ENCODE data around the gene RAMP3.
"Not testable (repeated sequence)": the region's sequence is repeated elsewhere in the genome, so short reads cannot be mapped to it uniquely, and the experiment has no call there.

RAMP3 gene, protein sequence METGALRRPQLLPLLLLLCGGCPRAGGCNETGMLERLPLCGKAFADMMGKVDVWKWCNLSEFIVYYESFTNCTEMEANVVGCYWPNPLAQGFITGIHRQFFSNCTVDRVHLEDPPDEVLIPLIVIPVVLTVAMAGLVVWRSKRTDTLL

DNA sequence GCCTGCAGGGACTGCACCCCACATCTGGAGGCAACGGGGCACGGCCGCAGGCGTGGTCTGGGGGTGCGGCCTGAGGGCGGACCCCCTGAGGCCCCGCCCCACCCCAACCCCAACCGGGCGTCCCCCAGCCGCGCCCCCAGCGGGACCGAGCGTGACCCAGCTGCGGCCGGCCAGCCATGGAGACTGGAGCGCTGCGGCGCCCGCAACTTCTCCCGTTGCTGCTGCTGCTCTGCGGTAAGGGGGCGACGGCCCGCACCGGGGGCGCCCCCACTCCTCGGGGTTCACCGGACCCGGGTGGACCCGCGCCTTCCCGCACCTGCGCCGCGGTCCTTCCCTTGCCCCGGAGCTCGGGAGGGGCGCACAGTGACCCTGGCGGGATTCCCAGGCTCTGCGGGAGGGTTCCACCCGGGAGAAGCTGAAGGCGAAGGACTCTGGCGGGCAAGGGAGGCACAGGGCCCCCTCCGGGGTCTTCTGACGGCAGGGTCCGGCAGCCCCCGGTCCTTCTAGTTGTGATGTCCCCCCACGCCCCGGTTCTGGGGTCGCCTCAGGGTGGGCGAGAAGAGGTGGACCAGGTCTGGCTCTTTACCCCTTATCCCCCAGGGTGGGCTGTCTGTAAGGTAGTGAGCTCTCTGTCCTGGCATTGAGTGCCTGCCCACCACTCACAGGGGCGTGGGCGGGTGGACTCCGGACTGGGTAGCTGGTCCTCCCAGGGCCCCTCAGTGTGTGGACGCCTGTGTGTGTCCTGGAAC lies at the start of gene RAMP3:
TSS of gene RAMP3 (plus strand) at position 139 of the 749 bp plus-strand sequence. CDS start at position 177, 38 bp downstream.
- no peak for DNase-seq

DNA sequence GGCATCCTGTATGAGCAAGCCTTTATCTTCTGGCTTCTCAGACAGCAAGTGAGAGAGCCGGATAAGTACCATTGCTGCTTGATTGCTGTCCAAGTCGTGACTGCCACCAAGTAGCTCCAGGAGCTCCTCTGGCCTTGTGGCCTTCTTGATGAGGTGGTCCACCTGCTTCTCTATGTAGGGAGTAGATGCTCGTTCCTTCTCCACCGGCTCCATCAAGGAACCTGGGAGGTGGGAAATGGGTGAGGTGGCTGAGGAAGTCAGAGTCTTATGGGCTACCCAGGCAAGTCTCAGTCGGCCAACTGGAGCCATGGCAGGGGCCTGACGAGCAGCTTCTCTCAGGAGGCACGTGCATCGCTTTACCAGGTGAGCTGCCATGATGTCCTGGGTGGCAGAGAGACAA lies 48.7 kb upstream of the RAMP3 start:
- no peak for DNase-seq

DNA sequence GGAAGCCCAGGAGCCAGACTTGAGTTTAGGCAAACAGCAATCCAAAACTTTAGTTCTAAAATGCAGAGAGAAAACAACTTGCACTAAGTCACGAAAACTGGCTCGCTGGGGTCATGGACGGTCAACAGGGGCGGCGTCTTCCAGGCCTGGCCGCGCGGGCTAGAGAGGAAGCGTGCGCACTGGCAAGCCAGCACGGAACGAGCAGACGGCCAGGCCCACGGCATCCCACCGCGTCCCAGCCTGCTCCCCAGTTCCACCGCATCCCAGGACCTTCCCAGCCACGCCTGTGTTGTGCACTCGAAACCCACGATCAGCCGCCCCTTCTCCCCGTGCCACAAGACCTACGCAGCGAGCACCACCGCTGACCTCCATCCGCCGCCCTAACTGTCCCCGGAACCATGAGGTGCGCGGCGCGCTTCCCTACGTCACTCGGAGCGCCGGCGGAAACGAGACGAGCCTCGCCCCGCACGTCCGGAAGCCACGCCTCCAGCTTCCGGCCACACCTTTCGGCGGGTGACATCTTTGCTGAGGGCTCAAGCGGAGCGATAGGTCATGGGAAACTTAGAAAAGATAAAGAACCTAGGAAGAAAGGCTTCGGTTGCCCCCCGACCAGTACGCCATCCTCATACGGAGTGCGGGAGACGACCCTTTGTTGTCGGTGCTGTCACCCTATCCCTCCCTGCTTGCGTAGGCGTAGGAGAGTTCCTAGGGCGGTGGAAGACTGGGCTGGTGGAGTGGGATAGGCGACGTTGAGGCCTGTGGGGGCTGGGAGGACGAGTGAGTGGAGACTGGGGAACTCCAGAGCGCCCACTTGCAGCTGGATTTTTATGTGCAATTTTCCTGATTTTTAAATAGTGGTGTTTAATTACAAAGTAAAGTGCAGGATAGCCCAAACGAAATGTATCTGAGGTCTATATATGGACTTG lies 46.0 kb upstream of the RAMP3 start, which contains the start of gene TBRG4:
TSS of gene TBRG4 (minus strand) at position 400 of the 926 bp plus-strand sequence. CDS start 2,460 bp downstream, outside the sequence.
- DNase-seq: peak; percentile 94

DNA sequence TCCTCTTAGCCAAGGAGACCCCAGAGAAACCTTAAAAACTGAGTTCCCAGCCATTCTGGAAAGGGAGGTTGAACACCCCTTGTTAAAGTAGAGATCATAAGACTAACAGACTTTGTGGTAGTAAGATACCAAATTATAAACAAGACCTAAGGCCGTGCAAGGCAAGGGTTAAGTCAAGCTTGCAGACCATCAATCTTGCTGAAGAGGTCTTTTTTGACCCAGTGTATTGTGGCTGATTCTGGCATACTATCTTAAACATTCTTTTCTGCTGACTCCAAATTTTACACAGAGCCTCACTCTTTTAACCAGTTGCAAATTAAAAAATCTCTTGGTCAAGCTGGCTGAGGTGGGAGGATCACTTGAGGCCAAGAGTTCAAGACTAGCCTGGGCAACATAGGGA lies 44.9 kb upstream of the RAMP3 start:
- DNase-seq: no peak

DNA sequence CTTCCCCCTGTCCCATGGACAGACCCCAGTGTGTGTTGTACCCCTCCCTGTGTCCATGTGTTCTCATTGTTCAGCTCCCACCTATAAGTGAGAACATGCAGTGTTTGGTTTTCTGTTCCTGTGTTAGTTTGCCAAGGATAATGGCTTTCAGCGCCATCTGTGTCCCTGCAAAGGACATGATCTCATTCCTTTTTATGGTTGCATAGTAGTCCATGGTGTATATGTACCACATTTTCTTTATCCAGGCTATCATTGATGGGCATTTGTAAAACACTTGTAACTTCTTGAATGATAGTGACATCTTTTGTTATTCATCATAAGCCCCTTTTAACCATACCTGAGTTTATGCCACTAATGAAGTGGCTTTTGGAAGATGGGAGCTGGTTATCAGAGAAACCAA lies 43.3 kb upstream of the RAMP3 start:
- DNase-seq: not testable (repeated sequence)

DNA sequence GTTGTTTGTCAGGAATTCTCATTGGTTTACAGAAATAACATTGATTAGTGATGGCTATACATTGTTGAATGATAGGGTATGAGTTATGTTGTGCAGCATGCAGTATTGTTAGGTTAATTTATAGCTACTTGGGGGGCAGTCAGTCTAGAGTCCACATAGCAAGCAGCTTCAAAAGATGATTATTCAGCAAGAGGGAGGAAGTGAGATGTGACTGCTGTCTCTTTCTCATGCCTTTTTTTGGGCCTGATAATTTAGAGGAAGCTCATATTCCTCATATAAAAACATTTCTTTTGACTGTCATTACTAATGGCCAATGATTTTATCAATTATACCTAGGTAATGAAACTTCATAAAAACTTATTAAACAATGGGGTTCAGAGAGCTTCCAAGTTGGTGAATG lies 42.7 kb upstream of the RAMP3 start:
- no peak for DNase-seq

DNA sequence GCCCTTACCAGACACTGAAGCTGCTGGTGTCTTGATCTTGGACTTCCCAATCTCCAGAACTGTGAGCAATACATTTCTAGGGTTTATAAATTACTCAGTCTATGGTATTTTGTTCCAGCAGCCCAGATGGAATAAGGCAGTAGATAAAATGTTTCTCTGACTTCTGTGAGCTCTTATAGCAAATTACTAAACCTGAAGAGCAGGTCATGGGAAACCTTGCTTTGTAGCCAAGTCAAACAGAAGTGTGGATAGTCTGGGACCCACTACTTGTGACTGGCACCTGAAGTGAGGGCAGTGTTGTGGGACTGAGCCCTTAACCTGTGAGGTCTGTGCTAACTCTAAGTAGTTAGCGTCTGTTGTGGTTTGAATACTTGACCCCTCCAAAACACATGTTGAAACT lies 41.5 kb upstream of the RAMP3 start:
- DNase-seq: no peak

DNA sequence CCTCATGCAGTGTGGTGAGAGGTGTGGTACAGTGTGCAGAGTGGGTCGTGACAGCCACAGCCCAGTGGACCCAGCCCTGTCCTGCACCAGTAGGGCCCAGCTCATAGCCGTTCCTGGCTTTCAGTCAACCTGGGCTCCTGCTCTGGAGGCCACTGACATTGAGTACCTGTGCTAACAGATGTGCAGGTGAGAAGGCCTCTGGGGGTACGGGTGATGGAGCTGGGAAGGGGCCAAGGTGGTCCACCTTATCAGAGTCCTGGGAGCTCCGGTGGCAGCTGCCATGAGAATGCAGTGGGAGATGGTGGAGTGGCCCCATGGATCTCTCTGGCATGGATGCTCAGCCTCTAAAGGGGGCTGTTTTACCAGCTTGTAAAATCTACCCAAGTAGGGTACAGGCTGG lies 40.0 kb upstream of the RAMP3 start:
- DNase-seq: no peak

DNA sequence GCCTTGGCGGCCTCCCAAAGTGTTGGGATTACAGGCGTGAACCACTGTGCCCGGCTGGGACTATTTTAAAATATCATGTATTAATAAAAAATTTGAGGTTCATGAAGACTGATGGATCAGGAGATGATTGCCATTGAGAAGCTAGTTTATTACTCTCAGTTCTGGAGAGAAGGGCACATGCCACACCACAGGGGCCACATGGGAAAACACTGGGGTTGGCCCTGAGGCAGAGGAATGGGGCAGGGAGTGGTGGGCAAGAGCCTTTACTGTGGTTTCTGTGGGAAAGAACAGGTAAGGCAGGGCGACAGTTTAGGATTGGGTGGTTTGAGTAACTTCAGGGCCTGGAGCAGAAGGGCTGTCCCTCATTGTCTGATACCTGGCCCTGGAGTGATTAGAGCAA lies 39.3 kb upstream of the RAMP3 start:
- no peak for DNase-seq

DNA sequence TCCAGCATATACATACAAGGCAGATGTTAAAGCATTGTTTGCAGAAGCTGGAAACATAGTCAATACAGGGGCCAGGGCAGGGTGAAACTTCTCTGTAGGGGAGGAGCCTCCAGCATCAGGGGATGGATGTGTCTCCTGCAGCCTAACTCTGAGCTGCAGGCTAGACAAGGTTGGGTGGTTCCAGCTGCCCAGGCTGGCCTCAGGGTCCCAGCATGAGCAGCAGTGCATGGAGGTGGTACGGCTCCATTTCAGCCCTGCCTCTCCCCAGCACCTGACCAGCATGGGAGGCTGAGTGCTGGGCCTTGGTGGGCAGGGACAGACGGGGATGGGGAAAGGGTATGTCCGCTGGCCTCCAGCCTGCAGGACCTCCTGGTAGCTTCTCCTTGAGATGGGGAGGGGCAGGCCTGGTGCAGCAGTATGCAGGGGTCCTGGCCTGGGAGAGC lies 38.7 kb upstream of the RAMP3 start:
- no peak for DNase-seq

DNA sequence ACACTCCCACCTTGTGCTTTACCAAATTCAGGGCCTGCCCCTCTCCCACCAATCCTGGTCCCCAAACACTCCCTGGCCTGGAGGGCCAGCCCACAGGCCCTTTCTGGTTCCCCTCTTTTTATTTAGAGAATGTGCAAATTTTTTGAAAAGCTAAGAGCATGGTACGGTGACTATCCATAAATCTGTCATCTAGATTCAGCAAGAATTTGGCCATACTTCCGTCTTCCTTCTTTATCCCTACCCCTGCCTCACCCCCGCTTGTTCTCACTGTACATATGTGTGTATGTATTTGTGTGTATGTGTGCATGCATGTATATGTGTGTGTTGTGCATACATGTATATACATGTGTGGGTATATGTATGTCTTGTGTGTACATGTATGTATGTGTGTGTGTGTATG lies 38.0 kb upstream of the RAMP3 start:
- no peak for DNase-seq

DNA sequence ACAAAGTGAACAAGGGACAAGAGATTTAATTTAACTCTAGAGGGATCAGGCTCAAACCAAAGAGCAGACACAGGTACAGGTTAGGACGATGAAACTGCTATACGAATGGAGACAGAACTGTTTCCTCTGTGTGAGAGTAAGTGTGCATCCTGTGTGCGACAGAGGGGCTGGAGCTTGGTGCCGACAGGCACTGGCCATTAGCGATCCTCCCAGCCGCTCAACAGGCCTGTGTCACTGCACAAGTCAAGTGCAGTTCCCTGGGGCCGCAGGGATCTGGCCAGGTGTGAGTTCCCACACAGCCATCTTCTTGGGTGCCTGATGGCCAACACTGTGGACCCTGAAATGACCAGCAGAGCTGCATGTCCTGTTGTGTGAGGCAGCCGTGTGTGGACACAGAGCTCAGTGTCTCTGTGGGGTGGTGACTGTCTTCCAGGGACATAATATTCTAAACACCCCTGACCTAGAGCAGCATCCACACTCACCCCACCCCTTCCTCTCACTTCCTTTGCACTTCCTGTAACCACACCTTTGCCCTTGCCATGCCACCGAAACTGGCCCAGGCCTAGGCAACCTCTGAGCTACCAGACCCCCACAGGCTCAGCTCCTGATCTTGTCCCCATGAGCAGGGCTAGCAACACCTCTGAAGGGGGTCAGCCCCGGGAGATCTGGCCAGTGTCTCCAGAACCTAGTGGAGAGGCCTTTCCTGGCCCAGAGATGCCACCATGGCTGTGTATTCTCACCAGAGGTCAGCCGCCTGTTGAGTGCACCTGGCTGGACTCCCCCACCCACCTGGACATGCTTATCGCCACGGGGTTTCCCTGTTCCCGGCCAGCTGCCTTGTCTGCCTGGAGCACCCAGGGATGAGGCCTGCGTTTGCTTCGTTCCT lies 34.4 kb upstream of the RAMP3 start:
- no peak for DNase-seq

DNA sequence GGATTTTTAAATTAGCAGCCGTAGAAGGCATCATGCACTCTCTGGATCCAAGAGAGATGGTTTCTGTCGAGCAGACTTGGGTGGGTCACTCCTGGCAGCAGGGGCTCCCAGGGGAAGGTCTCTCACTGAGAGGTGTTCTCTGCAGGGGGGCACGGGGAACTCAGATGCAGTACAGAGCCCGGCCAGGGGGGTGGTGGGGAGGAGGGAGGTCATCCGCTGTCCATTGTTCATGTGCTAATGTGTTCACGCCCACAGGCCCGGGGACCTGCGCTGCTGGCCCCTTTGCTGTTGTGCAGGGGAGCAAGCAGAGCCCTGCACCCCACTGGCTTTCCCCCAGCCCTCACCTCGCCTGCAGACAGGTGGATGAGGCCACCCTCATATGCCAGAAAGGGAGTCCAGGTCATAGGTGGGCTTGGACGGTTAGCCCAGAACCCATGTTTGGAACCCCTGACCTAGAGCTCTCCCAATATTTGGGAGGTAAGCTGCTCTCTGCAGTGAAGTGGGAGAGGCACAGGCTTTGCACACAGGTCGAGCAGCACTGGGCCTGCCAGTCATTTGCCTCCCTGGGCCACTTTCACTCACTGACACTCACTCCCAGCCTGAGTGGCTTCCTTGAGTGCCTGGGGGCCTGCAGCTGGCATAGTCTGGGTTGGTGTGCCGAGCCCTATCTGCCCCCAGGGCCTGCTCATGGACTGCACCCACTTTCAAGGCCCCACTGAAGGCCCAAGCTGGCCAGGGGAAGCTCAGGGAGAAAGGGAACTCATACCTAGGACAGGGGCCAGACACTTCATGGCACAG lies 33.5 kb upstream of the RAMP3 start:
- DNase-seq: no peak

DNA sequence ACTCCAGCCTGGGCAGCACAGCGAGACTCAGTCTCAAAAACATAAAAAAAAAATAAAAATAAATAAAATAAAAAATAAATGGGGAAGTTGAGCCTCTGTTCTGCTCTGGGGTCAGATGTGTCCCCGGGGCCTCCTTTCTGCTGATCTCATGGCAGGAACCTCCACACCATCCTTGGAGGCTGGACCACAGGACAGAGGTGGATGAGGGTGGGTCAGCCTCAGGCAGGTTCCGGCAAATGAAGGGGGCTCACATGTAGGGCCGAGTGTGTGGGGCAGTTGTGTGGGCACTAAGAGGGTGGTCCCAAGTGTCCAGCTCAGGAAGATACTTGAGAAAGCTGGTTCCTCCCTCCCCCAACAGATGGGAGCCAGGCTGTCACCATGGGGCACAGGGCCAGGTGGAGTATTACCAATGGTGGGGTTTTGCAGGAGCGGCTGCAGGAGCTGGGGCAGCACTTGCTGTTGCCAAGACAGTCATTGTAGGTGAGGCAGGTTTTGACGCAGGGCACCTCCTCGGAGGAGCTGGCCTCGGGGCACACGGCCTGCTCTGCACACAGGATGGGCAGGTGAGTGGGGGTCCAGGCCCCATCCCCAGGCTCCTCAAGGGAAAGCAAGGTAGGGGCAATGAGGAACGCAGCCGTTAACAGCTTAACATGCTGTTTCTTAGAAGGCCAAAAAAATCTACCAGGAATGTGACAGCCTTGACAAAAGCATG lies 32.2 kb upstream of the RAMP3 start:
- DNase-seq: no peak

DNA sequence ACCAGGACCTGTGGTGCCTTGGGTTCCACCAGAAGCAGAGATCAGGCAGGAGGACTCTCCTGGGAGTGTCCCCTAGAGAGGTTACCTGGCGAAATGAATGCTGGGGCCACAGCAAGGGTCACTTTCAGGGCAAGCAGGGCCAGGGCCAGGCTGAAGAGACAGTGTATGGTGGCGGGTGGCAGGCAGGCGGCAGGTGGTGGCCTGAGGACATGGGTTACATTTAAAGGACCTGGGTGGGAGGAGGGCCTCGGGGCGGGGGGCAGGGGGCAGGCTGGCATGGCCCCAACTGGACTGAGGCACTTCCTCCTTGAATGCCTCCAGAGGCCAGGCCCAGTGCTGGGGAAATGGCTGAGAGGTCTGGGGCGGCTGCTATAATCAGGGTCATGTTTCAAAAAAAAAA lies 31.4 kb upstream of the RAMP3 start:
- no peak for DNase-seq

DNA sequence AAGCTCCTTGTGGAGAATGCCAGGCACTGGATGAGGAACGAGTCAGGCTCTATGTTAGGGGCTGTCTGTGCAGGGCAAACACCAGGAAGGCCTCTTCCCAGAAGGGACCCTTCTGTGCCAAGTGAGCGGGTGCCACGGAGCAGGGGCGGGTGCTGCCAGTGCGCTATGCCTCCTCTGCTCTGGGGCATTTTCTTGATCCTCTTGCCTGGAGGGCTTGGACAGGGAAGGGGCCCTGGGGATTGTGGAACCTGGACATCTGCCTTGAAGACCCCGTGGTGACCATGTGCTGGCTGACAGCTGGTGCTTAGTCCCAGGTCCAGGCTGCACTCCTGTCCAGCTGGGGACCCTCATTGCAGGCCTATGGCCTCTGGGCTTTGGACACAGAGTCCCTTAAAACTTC lies 30.7 kb upstream of the RAMP3 start:
- DNase-seq: no peak

DNA sequence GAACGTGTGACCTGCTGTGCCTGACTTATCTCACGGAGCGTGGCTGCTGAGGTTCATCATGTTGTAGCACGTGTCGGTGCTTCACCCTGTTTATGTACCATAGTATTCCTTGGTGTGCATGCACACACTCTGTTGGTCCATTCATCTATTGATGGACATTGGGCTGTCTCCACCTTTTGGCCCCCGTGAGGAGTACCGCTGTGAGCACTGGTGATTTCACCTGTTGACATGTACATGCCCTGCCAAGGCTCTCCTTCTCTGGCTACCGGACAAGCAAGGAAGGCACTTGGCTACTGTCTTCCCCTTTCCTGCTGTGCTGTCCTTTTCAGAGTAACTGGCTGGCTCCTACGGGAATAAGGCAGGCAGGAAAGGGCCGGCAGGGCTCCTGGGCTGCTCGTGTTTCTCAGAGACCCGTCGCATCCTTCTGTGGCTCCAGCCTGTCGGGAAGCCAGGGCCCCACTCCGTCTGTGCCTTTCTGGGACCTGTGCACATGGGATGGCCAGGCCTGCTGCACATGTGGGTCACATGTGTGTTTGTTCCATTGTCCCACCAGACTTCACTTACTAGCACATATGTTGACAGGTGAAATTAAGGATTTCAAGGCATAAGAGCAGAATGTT lies 28.3 kb upstream of the RAMP3 start:
- DNase-seq: no peak

DNA sequence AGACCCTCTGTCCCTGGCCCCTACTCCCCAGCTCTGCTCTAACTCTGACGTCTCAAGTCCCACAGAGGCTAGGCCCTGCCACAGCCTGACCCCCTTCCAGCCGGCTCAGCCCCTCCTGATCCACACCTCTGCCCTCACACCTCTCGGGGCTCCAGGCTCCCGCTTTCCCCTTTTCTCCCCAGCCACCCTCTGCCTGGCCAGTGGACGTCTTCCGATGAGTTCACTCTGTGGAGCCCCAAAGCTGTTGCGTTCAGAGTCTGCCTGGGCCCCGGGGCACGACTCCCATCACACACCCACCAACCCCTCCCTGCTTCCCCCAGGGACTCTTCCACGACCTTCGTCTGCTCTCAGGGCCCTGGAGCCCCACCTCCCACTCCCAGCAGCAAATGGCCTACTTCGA lies 27.7 kb upstream of the RAMP3 start:
- no peak for DNase-seq

DNA sequence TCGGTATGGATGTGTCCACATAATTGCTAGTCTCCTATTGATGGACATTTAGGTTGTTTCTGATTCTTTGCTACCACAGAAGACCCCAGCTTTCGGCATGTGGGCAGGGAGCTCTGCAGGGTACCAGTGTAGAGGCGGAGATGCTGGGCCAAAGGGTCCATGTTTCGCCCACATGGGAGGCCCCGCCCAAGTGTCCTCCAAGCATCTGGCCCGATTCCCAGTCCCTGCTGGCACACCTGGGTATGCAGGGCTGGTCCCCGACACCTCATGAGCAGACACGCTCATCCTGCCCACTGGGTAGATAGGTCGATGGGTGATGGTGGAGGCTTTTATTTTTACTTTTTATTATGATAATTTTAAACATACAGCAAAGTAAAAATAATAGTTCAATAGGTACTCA lies 26.7 kb upstream of the RAMP3 start:
- no peak for DNase-seq

DNA sequence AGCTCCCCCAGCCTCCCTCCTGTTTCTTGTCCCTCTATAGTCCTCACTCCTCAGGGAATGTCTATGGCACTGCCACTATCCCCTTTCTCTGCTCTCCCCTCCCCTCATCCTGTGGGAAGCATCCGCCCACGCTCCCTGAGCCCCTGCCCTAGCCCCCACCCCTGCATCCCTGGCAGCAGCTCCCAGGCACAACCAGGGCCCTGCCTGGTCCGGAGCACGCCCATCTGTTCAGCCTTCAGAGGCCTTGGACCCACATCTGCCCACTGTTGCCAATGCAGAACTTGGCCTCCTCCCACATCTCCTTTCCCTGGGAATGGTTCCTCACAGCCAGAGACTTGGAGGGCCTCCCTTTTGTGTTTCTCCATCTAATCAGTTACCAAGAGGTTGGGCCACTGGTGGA lies 25.7 kb upstream of the RAMP3 start:
- no peak for DNase-seq

Data from NCI-H1105 (cell line).